HepG2 (cell line): ENCODE results near the gene ASCC2. TPM values are rescaled to one million over a fixed set of nuclear protein-coding genes. Genes with fewer than 3 reads are reported as not detected.
A peak's percentile ranks its signal among the peaks of the same experiment; 100 is the strongest.

ENCODE experiments used
- ATF7-NPFF ChIP-seq: sonication (generic); formaldehyde crosslinking; IDR thresholded peaks from 2 replicates; pipeline ENCODE4 v1.8.1; 2023; ENCODE audit warnings: mild to moderate bottlenecking, low read depth, missing genetic modification reagents, moderate library complexity
- CHD2 ChIP-seq: IDR thresholded peaks from 2 replicates; pipeline ENCODE4 v1.6.1; 2011; ENCODE audit warnings: low read depth, low read length, improper control_type of control experiment
- ELF1 ChIP-seq: sonication (generic); formaldehyde crosslinking; IDR thresholded peaks from 2 replicates; pipeline ENCODE4 v1.4.0; 2020; ENCODE audit warnings: missing genetic modification reagents
- PITX1 ChIP-seq: sonication (generic); formaldehyde crosslinking; IDR thresholded peaks from 2 replicates; pipeline ENCODE4 v1.5.1; 2020; ENCODE audit warnings: mild to moderate bottlenecking, missing genetic modification reagents
- PREB ChIP-seq: sonication (generic); formaldehyde crosslinking; IDR thresholded peaks from 2 replicates; pipeline ENCODE4 v1.4.0; 2020; ENCODE audit warnings: missing genetic modification reagents
- ZNF354B ChIP-seq: sonication (generic); formaldehyde crosslinking; IDR thresholded peaks from 2 replicates; pipeline ENCODE4 v1.8.0; 2022; ENCODE audit warnings: mild to moderate bottlenecking, missing genetic modification reagents
- ZNF746 ChIP-seq: sonication (generic); formaldehyde crosslinking; IDR thresholded peaks from 2 replicates; pipeline ENCODE4 v1.8.0; 2022; ENCODE audit warnings: mild to moderate bottlenecking, missing genetic modification reagents
- polyA plus RNA-seq, 8 experiments: library from polyadenylated mRNA; depleted of rRNA in 3 of 8; stranded (reverse) in 7 of 8; unstranded in 1 of 8; fragments of >200 nt; fragmentation: Illumina TruSeq in 4 of 8; extraction: Trizol in 4 of 8; gene quantifications; 2 replicates each; pipeline versions ENCODE4 v1.2.1 to v1.2.3, GENCODE V29; 2011 to 2016; ENCODE audit warnings: low read depth in 4 of 8, missing spikeins in 1 of 8, mixed read lengths in 1 of 8; ENCODE audit not compliant: insufficient read depth in 1 of 8
- total RNA-seq, 5 experiments: library from RNA; depleted of rRNA; stranded (reverse); fragments of >200 nt; fragmentation: Illumina TruSeq; extraction: Trizol; gene quantifications; 2 replicates each; pipeline ENCODE4 v1.2.3, GENCODE V29; 2016; ENCODE audit warnings: low read depth in 1 of 5
- TF ChIP-seq, protein P1 (sequence below): sonication (generic); formaldehyde crosslinking; IDR thresholded peaks from 2 replicates; pipeline ENCODE4 v1.4.0; 2020; ENCODE audit warnings: missing genetic modification reagents
- TF ChIP-seq, protein P2 (sequence below), 2 experiments: sonication (generic) in 1 of 2; formaldehyde crosslinking in 1 of 2; IDR thresholded peaks; 2 replicates each; pipeline versions ENCODE4 v1.6.1 to v1.9.0; 2014 to 2022; ENCODE audit warnings: antibody characterized with exemption in 1 of 2, borderline replicate concordance in 1 of 2, inconsistent platforms in 1 of 2, low read depth in 1 of 2, missing genetic modification reagents in 1 of 2

The ASCC2 gene
- total and polyA plus RNA-seq, 2 of the 13 experiments (the other 11 are each of a cell fraction or from before 2014, with no cell fraction given) = 26.2 to 26.3 TPM

- TF ChIP-seq, protein P1, sequence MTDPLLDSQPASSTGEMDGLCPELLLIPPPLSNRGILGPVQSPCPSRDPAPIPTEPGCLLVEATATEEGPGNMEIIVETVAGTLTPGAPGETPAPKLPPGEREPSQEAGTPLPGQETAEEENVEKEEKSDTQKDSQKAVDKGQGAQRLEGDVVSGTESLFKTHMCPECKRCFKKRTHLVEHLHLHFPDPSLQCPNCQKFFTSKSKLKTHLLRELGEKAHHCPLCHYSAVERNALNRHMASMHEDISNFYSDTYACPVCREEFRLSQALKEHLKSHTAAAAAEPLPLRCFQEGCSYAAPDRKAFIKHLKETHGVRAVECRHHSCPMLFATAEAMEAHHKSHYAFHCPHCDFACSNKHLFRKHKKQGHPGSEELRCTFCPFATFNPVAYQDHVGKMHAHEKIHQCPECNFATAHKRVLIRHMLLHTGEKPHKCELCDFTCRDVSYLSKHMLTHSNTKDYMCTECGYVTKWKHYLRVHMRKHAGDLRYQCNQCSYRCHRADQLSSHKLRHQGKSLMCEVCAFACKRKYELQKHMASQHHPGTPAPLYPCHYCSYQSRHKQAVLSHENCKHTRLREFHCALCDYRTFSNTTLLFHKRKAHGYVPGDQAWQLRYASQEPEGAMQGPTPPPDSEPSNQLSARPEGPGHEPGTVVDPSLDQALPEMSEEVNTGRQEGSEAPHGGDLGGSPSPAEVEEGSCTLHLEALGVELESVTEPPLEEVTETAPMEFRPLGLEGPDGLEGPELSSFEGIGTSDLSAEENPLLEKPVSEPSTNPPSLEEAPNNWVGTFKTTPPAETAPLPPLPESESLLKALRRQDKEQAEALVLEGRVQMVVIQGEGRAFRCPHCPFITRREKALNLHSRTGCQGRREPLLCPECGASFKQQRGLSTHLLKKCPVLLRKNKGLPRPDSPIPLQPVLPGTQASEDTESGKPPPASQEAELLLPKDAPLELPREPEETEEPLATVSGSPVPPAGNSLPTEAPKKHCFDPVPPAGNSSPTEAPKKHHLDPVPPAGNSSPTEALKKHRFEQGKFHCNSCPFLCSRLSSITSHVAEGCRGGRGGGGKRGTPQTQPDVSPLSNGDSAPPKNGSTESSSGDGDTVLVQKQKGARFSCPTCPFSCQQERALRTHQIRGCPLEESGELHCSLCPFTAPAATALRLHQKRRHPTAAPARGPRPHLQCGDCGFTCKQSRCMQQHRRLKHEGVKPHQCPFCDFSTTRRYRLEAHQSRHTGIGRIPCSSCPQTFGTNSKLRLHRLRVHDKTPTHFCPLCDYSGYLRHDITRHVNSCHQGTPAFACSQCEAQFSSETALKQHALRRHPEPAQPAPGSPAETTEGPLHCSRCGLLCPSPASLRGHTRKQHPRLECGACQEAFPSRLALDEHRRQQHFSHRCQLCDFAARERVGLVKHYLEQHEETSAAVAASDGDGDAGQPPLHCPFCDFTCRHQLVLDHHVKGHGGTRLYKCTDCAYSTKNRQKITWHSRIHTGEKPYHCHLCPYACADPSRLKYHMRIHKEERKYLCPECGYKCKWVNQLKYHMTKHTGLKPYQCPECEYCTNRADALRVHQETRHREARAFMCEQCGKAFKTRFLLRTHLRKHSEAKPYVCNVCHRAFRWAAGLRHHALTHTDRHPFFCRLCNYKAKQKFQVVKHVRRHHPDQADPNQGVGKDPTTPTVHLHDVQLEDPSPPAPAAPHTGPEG (CRISPR knock-in tag) = no peak
- TF ChIP-seq ZNF746 (CRISPR knock-in tag) (no peak), ELF1 (CRISPR knock-in tag) (no peak), CHD2 (no peak), PITX1 (CRISPR knock-in tag) (peak; percentile 92), ZNF354B (CRISPR knock-in tag) (no peak), PREB (CRISPR knock-in tag) (no peak), ATF7-NPFF (no peak)
- TF ChIP-seq, protein P2, sequence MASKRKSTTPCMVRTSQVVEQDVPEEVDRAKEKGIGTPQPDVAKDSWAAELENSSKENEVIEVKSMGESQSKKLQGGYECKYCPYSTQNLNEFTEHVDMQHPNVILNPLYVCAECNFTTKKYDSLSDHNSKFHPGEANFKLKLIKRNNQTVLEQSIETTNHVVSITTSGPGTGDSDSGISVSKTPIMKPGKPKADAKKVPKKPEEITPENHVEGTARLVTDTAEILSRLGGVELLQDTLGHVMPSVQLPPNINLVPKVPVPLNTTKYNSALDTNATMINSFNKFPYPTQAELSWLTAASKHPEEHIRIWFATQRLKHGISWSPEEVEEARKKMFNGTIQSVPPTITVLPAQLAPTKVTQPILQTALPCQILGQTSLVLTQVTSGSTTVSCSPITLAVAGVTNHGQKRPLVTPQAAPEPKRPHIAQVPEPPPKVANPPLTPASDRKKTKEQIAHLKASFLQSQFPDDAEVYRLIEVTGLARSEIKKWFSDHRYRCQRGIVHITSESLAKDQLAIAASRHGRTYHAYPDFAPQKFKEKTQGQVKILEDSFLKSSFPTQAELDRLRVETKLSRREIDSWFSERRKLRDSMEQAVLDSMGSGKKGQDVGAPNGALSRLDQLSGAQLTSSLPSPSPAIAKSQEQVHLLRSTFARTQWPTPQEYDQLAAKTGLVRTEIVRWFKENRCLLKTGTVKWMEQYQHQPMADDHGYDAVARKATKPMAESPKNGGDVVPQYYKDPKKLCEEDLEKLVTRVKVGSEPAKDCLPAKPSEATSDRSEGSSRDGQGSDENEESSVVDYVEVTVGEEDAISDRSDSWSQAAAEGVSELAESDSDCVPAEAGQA (IDR thresholded peaks at IDR 0.05; ENCODE audit: low read depth) = no peak
- TF ChIP-seq, protein P2 (CRISPR knock-in tag; IDR thresholded peaks at IDR 0.05; ENCODE audit: borderline replicate concordance) = no peak
Observed at GRCh38 chr22:29769723-29770321, 68.3 kb downstream of the ASCC2 start (continued).
